HCEC 1CT (cell line): ENCODE results near the gene MZB1.

Experiments
- DNase-seq: peaks from one replicate; pipeline ENCODE4 v3.0.0-alpha.2; 2017

The MZB1 gene

DNA sequence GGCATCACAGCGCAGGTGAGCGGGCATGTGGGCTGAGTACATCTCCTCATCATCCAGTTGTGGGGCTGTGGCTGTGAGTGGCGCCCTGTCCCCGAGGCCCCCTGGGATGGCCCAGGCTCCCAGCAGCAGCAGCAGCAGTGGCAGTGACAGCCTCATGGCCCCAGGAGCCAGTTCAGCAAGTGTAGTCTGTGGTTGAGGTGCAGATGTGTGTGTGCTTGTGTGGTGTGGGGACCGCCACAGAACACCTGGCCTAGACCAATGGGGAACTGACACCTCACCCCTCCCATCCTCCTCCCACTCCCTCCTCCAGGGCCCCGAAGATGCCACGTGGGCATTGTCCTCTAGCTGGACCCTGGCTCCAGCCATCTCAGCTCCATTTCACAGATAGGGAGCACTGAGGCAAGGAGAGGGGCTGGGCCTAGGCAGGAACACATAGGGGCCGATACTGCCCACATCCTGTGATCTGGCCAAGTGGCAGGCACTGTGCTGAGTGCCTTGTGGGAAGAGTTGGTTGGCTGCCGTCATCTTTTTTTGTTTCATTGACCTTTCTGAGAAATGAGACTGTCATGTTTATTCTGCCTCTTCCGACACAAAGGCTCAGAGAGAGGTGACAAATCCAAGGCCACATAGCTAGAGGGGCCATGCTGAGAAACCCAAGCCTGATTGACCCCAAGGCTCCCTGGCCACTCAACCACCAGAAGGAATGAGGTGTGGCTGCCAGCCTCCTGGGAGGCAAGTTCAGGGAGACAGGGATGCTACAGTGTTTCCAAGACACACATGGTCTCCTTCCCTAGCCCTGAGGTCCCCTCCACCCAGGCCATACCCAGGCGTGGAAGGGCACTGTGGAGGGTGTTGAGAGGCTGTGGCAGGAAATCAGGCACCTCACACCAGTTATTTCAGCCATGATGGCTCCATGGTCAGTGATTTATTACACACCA is at the start of gene MZB1:
Gene MZB1 (minus strand): TSS at position 213 of the 938 bp plus-strand sequence. CDS start 57 bp downstream, at position 156.
- no peak for DNase-seq

- DNase-seq, result peak; percentile 83
Observed at GRCh38 chr5:139439013-139439903, 49.5 kb upstream of the MZB1 start, which contains the start of gene DNAJC18. TSS of gene DNAJC18 (minus strand) at chr5:139439525. CDS start at chr5:139439445, 80 bp downstream.

- no peak for DNase-seq
Observed at GRCh38 chr5:139438707-139439012, 48.9 kb upstream of the MZB1 start.

DNA sequence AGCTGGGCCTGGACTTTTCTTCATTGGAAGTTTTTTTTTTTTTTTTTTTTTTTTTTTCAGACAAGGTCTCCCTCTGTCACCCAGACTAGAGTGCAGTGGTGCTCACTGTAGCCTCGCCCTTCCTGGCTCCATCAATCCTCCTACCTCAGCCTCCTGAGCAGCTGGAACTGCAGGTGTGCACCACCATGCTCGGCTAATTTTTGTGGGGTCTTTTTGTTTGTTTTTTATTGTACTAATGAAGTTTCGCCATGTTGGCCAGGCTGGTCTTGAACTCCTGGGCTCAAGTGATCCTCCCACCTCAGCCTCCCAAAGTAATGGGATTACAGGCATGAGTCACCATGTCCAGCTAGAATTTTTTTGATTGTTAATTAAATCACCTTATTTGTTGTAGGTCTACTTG is 46.0 kb upstream of the MZB1 start:
- no peak for DNase-seq

DNA sequence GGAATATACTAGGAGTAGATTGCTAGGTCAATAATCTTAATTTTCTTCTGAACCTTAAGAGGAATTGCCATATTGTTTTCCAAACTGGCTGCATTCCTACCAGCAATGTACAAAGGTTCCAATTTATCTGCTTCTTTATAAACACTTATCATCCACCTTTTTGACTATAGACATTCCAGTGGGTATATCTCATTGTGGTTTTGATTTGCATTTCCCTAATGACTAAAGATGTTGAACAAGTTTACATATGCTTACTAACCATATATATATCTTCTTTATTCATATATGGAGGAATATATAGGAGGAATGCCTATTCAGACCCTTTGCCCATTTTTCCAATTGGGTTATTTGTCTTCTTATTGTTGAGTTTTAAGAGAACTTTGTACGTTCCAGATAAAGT is 42.0 kb upstream of the MZB1 start:
- no peak for DNase-seq

- no peak for DNase-seq
Observed at GRCh38 chr5:139430015-139430414, 40.3 kb upstream of the MZB1 start.

GRCh38 chr5:139426203-139426885 is 36.6 kb upstream of the MZB1 start:
- DNase-seq, result peak; percentile 57

DNA sequence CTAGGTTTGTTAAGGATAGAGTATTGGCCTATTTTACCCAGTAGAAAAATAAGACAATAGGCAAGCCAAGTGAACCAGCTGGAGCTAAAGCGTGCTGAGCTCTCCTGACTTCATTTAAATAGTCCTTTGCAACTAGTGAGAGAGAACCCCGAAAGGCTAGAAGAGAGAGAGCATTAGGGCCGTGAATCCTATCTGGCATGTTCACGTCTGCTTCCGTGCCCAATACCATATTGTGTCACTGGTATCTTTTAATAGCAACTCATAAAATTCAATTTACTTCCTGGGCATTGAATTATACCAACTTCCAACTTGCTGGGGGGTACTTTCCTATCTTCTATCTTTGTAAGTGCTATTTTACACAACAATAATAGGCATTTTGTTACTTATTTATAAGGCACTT is 35.8 kb upstream of the MZB1 start:
- no peak for DNase-seq

DNA sequence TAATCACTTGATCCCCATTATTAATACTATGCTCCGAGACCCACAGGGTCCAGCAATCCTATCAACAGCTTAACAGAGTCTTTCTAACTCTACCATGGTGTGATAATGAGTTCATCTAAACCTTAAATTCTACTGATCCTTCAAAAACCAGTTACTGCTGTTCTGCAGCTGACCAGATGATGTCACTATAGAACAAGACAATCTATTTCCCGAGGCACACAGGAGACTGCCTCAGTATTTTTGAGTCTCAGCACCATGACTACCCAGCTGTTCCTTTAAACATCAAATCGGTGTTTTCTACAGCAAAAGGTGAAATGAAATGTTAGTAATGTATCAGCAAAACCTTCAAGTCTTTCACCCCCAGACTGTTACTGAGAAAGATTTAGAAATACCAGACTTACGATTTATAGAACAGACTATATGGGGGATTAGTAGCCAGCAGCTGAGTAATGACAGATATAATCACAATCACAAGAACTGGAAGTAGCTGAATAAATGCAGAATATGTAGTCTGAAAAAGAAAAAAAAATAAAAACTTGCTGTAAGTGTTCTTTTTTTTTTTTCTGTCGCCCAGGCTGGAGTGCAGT is 32.7 kb upstream of the MZB1 start:
- DNase-seq, result peak; percentile 72

- no peak for DNase-seq
Observed at GRCh38 chr5:139419226-139420192, 29.8 kb upstream of the MZB1 start.

- DNase-seq, result no peak
Observed at GRCh38 chr5:139418793-139419192, 29.1 kb upstream of the MZB1 start.

DNA sequence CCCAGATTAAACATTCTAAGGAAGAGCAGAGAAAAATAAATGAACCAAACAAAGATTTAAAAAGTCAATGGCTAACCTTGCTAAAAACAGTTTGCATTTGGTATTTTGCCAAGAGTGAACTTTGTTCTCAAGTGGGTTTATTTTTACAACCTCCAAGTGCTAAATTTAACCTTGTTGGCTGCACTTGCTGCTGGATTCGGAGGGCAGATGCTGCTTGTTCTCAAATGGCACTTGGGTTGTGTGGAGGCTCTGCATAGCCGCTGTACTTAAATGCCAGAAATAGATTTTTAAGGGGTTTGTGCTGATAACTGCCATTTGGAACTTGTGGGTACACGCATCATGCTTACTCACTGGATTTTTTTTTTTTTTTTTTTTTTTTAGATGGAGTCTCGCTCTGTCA is 27.5 kb upstream of the MZB1 start:
- DNase-seq, result no peak

DNA sequence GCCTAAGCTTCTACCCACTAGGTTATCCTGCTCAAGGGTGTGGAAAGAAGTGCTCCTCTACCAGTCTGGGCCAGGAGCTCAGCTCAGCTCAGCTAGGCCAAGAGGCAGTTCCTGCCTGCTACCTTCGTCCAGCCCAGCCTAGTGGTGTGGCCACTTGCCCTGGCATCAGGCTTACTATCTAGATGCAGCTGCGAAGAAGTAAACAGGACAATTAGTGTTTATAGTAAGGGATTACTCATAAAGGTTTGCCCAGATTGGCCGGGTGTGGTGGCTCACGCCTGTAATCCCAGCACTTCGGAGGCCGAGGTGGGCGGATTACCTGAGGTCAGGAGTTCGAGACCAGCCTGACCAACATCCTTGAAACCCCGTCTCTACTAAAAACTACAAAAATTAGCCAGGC is 26.9 kb upstream of the MZB1 start:
- DNase-seq, result no peak

DNA sequence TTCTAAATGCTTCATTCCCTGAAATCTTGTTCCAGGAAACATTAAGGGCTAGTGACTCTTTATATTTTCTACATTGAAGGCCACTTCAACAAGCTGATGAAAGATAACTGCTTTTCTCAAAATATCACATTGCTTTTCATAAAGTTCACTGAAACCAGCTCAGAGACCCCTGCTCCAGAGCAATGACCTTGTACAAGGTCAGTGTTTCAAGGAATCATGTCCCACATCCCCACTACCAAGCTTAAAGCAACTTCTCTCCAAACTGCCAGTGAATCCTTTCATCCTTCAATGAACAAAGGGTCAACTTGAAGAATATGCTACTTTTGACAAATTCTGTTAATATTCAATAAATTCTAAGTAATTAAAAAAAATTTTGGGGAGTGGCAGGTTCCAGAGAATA is 26.2 kb upstream of the MZB1 start:
- DNase-seq, result no peak

GRCh38 chr5:139415221-139415861 is 25.6 kb upstream of the MZB1 start:
- DNase-seq, result no peak

DNA sequence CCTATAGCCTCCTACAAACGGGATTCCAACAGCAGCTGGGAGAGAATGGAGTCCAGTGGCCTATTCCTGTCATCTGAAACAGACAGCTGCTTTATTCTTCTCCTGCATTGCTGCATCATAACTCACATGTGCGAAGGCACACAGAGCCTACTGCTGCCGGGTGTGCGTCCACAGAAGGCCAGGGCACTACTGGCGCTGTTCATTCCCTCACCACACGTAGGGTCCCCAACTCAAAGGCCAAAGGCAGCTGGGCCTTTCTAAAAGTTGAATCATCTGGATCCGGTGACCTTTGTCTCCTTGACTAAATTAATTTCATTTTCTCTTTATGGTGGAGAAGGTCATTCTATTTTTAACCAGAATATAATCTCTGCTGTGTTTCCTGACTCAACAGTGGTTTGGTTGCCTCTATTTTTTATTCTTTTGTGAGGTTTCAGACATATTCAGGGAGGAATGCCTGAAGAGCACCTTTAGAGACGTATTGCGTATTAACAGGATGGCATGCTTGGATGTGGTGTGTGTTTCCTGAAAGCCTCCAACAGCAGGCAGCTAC is 24.9 kb upstream of the MZB1 start:
- no peak for DNase-seq

DNA sequence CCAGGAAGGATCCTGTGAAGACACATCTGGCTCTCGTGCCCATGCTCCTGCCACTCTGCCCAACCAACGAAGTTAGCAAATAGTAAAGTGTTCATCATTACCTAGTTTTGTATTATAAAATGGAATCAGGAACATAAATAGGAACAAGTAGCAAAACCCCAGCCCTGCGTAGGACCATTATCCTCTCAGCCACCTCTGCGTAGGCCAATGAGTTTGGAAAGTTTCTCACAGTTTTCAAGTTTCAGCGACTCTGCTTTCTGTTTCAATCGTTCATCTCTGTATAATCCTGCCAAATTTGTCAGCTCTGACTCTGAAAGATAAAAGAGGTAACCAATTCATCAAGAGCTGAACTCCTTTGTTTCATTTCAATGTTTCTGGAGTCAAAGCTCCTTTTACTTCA is 24.2 kb upstream of the MZB1 start:
- no peak for DNase-seq

DNA sequence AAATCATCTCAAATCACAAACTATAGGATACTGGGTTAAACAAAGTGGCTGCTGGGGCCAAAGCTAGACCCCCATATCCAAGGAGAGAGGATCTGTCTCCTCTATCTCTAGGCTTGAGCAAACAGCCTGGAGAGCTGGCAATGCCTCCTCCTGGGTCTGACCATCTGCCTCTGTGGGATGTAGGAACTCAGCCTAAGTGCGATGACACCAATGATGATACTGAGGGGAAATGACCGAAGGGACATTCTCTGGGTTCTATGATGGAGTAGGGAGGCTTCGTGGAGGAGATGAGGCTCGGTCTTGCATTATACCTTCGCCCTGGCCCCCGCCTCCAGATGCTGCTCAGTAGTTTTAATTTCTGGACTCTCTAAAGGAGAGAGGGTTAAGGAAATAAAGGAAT is 23.4 kb upstream of the MZB1 start:
- no peak for DNase-seq

- DNase-seq, result no peak
Observed at GRCh38 chr5:139410993-139411828, 21.5 kb upstream of the MZB1 start.
